ENCODE measurements around the gene TMEM272.

The TMEM272 gene

GRCh38 chr13:51776179-51776578 lies 68.8 kb downstream of the TMEM272 start:
- no peak for FAIRE-seq

- FAIRE-seq, result no peak
Observed at GRCh38 chr13:51773515-51773914, 71.5 kb downstream of the TMEM272 start.

- no peak for FAIRE-seq
Observed at GRCh38 chr13:51772781-51773180, 72.2 kb downstream of the TMEM272 start.

GRCh38 chr13:51772105-51772455 lies 72.9 kb downstream of the TMEM272 start:
- no peak for FAIRE-seq

DNA sequence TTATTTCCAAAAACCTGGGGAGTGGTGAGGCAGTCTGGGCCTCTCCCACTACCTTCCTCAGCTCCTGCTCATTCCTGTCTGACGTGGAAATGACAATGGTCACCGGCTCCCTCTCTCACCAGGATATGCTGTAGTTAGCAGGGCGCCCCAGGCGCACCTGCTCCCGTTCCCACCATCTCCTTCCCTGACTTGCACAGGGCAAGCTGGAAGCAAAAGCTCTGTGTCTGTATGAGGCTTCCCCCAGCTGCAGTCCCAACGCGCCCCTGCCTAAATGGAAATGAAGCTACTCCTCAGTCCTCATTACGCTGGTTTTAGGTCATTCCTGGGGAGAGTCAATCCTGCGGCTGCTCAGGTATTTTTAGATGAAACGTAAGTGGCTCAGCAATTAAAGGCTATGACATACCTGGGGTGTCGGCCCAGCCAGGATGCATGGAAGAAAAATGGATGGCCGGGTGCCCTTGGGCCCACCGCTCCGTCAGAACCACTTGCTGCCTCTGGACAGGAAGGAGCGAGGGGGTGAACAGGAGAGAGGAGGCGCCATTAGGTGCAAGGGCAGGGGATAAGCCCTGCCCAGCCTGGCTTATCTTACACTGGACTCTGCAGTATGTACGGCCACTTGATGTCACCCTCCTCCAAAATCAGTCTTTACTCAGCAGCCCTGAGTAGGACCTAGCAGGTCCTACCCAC lies 73.4 kb downstream of the TMEM272 start:
- no peak for FAIRE-seq

- no peak for FAIRE-seq
Observed at GRCh38 chr13:51770681-51771417, 74.1 kb downstream of the TMEM272 start.

DNA sequence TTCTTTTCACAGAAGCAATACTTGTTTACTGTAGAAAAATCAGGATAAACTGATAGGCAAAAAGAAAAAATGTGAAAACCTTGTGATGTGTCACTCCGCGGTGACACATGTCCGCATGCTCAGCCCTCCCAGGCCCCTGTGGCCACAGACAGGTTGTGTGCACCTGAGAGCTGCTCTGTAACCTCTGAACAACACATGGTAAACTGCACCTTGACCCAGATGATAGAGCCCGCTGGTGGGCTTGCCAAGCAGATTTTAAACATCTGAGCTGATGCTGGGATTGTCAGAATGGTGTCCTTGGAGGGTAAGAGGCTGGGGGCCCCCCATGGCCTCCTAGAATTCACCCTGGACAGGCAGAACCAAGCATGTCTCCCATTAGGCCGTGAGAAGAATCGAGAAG lies 74.8 kb downstream of the TMEM272 start:
- no peak for FAIRE-seq

- FAIRE-seq, result no peak
Observed at GRCh38 chr13:51769455-51770127, 75.4 kb downstream of the TMEM272 start.

DNA sequence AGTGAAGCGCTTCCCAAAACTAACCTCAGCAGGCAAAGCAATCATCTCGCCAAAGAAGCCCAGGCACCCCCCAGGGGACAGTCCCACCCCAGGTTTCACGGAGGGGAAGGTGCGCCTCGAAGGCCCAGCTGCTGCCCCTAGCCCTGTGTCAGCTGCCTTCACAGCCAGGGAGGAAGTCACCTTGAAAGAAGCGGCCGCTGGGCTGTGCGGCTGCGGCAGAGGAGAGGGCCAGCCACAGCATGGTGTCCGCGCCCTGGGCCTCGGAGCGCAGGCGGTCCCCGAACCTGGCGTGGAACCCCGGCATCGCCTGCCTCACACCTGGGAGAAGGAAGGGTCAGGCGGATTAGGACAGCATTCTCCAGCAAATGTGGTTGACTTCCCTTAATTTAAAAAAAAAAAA lies 76.0 kb downstream of the TMEM272 start:
- FAIRE-seq, result no peak

- FAIRE-seq, result no peak
Observed at GRCh38 chr13:51768378-51768921, 76.5 kb downstream of the TMEM272 start.

- no peak for FAIRE-seq
Observed at GRCh38 chr13:51767100-51767499, 77.9 kb downstream of the TMEM272 start.

- FAIRE-seq, result no peak
Observed at GRCh38 chr13:51765142-51765515, 79.8 kb downstream of the TMEM272 start.

GRCh38 chr13:51764184-51765141 lies 80.5 kb downstream of the TMEM272 start:
- no peak for FAIRE-seq

DNA sequence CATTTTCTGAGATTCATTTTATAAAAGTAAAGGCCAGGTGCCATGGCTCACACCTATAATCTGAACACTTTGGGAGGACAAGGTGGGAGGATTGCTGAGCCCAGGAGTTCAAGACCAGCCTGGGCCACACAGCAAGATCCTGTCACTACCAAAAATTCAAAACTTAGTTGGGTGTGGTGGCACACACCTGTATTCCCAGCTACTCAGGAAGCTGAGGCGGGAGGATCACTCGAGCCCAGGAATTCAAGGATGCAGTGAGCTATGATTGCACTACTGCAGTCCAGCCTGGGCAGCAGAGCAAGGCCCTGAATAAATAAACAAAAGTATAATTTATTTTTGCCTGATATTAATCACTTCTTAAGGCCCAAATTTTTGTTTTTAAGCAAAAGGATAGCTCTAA lies 81.5 kb downstream of the TMEM272 start:
- FAIRE-seq, result no peak
